ENCODE measurements around the gene MYNN.

- TF ChIP-seq CTCF (conservative IDR thresholded peaks at IDR 0.05 in 1 of 2, IDR thresholded peaks at IDR 0.05 in 1 of 2; ENCODE audit: extremely low read depth in 1 of 2, insufficient read depth in 1 of 2, low read depth in 1 of 2, low read length in 2 of 2) (peak in 1 of 2 donors; percentile 27), EZH2 (IDR thresholded peaks at IDR 0.05; ENCODE audit: borderline replicate concordance, low read length) (no peak)
Observed at GRCh38 chr3:169813757-169814517, 40.7 kb downstream of the MYNN start.
